SJCRH30 (cell line): ENCODE results near the gene SLC27A4. TPM values are rescaled to one million over a fixed set of nuclear protein-coding genes. Genes with fewer than 3 reads are reported as not detected.

Source experiments
- DNase-seq, 2 experiments: peaks; one replicate each; pipeline ENCODE4 v3.0.0-alpha.2; 2015 to 2020
- H3K27ac ChIP-seq: fragments of 250-450 bp; sonication (Bioruptor Pico); 2 replicates; pipeline ENCODE4 v1.5.1; 2020; ENCODE audit warnings: mild to moderate bottlenecking, moderate library complexity
- H3K27me3 ChIP-seq: fragments of 250-450 bp; sonication (Bioruptor Pico); 2 replicates; pipeline ENCODE4 v1.5.1; 2020; ENCODE audit warnings: mild to moderate bottlenecking, moderate library complexity
- H3K36me3 ChIP-seq: fragments of 250-450 bp; sonication (Bioruptor Pico); 2 replicates; pipeline ENCODE4 v1.5.1; 2020; ENCODE audit warnings: mild to moderate bottlenecking, moderate library complexity
- H3K4me1 ChIP-seq: fragments of 250-450 bp; sonication (Bioruptor Pico); 2 replicates; pipeline ENCODE4 v1.5.1; 2020; ENCODE audit warnings: mild to moderate bottlenecking, moderate library complexity
- H3K4me3 ChIP-seq: fragments of 250-450 bp; sonication (Bioruptor Pico); 2 replicates; pipeline ENCODE4 v1.5.1; 2020; ENCODE audit warnings: mild to moderate bottlenecking, moderate library complexity
- H3K9me3 ChIP-seq: fragments of 250-450 bp; sonication (Bioruptor Pico); replicated peaks from 2 replicates; pipeline ENCODE4 v1.5.1; 2020; ENCODE audit warnings: mild to moderate bottlenecking, moderate library complexity
- total RNA-seq: library from RNA; depleted of rRNA; stranded (reverse); fragments of >200 nt; shearing (Covaris generic); gene quantifications from 2 replicates; pipeline ENCODE4 v1.2.3, GENCODE V29; 2014; rRNA removed

The SLC27A4 gene
- 27.7 and 28.0 TPM in 2 replicates for total RNA-seq

DNA sequence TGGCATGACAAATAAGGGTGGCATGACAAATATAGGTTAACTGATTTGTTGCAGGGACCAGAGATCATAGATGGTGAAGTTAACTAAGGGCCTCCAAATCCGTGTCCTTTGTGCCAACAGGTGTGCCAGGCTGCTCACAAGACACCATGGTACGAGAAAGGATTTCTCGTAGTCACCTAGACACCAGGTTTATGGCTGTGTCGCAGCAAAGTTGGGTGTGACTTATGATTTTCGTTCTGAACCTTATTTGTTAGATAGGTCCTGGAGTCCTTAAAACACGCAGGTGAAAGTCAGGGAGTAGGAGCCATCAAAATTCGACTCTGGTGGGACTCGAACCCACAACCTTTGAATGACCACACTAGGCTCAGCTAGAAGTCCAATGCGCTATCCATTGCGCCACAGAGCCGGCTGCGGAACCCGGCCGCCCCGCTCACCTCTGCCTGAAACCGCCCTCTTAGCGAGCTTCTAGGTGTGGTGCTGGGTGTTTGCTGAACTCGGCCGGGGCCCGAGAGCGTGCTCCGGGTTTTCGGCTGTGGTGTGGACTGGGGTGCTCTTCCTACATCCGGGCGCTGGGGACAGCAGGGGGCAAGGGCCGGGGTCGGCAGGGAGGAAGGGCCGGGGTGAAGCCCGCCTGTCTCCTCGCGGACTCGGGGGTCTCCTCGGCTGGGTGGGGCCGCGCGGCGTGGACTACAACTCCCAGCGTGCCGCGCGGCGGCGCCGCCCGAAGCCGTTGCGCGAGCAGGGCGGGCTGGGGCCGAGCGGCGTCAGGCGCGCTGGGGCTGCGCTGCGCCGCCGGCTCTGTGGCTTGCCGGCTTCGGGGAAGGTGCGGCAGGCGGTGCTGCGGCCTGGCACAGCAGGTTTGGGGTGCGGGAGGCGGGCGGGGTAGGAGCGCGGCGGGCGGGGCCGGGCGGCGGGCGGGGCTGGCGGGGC lies at the start of gene SLC27A4:
SLC27A4 (plus strand) TSS at position 767 of the 930 bp plus-strand sequence. CDS start 2,606 bp downstream, outside the sequence.
- no peaks in the 10 kb centered on the region for H3K9me3 ChIP-seq
- no peaks in the 10 kb centered on the region; the same call in 1 of the 2 replicates for H3K36me3 ChIP-seq
- H3K4me1 ChIP-seq: no peaks in the 10 kb centered on the region
- H3K4me3 ChIP-seq: peak within 1 kb of the TSS; percentile 86
- H3K27me3 ChIP-seq: no peaks in the 10 kb centered on the region
- peak; percentile 78 to 86 for DNase-seq
- no peak within 1 kb of the TSS for H3K27ac ChIP-seq

DNA sequence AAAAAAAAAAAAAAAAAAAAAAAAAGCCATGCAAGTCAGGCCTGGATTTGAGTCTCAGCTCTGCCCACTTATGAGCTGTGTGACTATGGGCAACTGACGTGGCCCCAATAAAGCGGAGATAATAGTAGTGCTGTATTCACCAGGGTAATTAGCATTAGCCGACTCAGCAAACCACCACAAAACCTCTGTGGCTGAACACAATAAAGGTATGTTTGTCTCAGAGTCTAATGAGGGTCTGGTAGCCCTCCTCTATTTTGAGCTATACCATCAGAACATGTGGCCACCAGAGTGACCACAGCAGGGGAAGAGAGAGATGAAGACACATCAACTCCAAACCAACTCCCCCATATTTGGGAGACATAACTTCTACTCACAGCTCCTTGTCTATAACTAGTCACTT lies 48.3 kb upstream of the SLC27A4 start:
- H3K36me3 ChIP-seq: no peaks in the 10 kb centered on the region
- H3K4me3 ChIP-seq: no peak overlapping the region
- no peaks in the 10 kb centered on the region for H3K9me3 ChIP-seq
- H3K27ac ChIP-seq: no peak overlapping the region
- no peak for DNase-seq
- H3K4me1 ChIP-seq: peaks cover 24% of the 10 kb centered on the region
- no peaks in the 10 kb centered on the region for H3K27me3 ChIP-seq

DNA sequence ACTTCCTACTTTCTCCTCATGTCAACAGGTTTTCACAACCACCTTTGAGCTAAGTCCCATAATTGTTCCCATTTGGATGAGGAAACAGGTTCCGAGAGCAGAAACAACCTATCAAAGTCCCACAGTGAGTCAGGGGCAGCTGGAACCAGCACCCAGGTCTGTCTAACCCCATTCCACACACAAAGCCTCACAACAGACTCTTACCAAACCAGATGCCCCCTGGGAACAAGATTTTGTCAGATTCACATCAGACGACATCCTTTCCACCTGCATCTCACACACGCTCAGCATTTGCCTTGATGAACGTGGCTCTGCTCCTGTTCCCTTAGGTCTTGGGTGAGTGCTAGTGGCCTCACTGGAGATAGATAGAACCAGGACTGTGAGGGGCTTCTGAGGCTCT lies 47.2 kb upstream of the SLC27A4 start:
- H3K27ac ChIP-seq: no peak overlapping the region
- H3K27me3 ChIP-seq: no peaks in the 10 kb centered on the region
- H3K36me3 ChIP-seq: no peaks in the 10 kb centered on the region
- no peak overlapping the region for H3K4me3 ChIP-seq
- peaks cover 21% of the 10 kb centered on the region for H3K4me1 ChIP-seq
- no peaks in the 10 kb centered on the region for H3K9me3 ChIP-seq
- no peak for DNase-seq

DNA sequence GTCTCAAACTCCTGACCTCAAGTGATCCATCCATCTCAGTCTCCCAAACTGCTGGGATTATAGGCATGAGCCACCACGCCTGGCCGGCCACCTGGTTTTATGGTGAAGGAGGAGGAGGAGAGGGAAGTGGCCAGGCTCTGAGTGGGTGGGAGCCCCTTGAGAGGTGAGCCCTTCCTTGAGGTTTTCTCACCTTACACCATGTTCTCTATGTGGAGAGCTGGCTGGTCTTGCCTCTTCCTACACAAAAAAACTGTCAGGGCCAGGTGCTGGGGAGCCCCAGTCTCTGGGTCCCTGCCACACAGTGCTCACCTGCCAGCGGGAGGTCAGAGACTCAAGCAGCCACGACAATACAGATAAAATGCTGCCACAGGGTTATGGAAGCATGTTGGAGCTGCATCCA lies 46.2 kb upstream of the SLC27A4 start:
- H3K36me3 ChIP-seq: no peaks in the 10 kb centered on the region
- no peak overlapping the region for H3K4me3 ChIP-seq
- no peaks in the 10 kb centered on the region for H3K9me3 ChIP-seq
- peaks cover 19% of the 10 kb centered on the region for H3K4me1 ChIP-seq
- H3K27me3 ChIP-seq: no peaks in the 10 kb centered on the region
- no peak overlapping the region for H3K27ac ChIP-seq
- no peak for DNase-seq

- no peak for DNase-seq
- no peak overlapping the region for H3K4me3 ChIP-seq
- no peaks in the 10 kb centered on the region for H3K36me3 ChIP-seq
- no peaks in the 10 kb centered on the region for H3K9me3 ChIP-seq
- H3K27ac ChIP-seq: no peak overlapping the region
- H3K4me1 ChIP-seq: peaks cover 19% of the 10 kb centered on the region
- no peaks in the 10 kb centered on the region for H3K27me3 ChIP-seq
Measured at GRCh38 chr9:128296340-128297220, 43.7 kb upstream of the SLC27A4 start.

DNA sequence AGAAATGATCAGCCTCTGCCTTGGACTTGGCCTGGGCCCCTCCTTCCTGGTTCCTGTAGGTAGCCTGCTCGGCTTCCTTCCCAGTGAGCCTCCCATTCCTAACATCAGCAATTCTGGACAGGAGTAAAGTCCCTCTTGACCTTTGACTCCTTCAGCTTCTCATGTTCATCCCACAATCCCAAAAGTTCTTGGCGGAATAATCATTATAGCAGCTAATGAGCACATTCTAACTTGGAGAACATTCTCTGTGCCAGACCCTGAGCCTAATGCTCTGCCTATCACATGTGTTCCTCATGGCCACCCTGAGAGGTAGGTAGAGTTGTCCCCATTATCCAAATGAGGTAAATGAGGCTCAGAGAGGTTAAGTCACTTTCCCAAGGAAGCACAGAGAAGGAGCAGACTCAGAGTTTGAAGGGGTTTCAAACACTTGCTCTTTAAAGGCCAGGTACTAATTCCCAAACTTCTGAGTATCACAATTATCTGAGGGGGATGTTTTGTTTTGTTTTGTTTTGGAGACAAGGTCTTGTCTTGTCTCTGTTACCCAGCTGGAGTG lies 43.0 kb upstream of the SLC27A4 start:
- no peak for DNase-seq
- Histone ChIP-seq H3K4me1 (peaks cover 19% of the 10 kb centered on the region), H3K4me3 (no peak overlapping the region), H3K27me3 (no peaks in the 10 kb centered on the region), H3K9me3 (no peaks in the 10 kb centered on the region), H3K27ac (no peak overlapping the region), H3K36me3 (no peaks in the 10 kb centered on the region)

- Histone ChIP-seq H3K27me3 (no peaks in the 10 kb centered on the region), H3K9me3 (no peaks in the 10 kb centered on the region), H3K27ac (no peak overlapping the region), H3K4me1 (peaks cover 19% of the 10 kb centered on the region), H3K36me3 (no peaks in the 10 kb centered on the region), H3K4me3 (no peak overlapping the region)
- no peak for DNase-seq
Measured at GRCh38 chr9:128298535-128299482, 41.5 kb upstream of the SLC27A4 start.

- peaks cover 12% of the 10 kb centered on the region for H3K36me3 ChIP-seq
- DNase-seq: no peak
- H3K4me1 ChIP-seq: no peaks in the 10 kb centered on the region
- no peak overlapping the region for H3K4me3 ChIP-seq
- no peaks in the 10 kb centered on the region for H3K27me3 ChIP-seq
- no peaks in the 10 kb centered on the region for H3K9me3 ChIP-seq
- H3K27ac ChIP-seq: no peak overlapping the region
Measured at GRCh38 chr9:128304136-128304970, 36.0 kb upstream of the SLC27A4 start.

- Histone ChIP-seq H3K4me3 (no peak overlapping the region), H3K36me3 (peaks cover 18% of the 10 kb centered on the region), H3K27ac (no peak overlapping the region), H3K9me3 (no peaks in the 10 kb centered on the region), H3K27me3 (no peaks in the 10 kb centered on the region), H3K4me1 (no peaks in the 10 kb centered on the region)
- DNase-seq: no peak
Measured at GRCh38 chr9:128304971-128305288, 35.4 kb upstream of the SLC27A4 start.

GRCh38 chr9:128309551-128309950 lies 30.8 kb upstream of the SLC27A4 start:
- Histone ChIP-seq H3K4me1 (no peaks in the 10 kb centered on the region), H3K27me3 (no peaks in the 10 kb centered on the region), H3K9me3 (no peaks in the 10 kb centered on the region), H3K27ac (no peak overlapping the region), H3K4me3 (no peak overlapping the region), H3K36me3 (peaks cover 38% of the 10 kb centered on the region)
- DNase-seq: no peak

- H3K36me3 ChIP-seq: peaks cover 47% of the 10 kb centered on the region
- H3K9me3 ChIP-seq: no peaks in the 10 kb centered on the region
- no peak overlapping the region for H3K4me3 ChIP-seq
- H3K27me3 ChIP-seq: no peaks in the 10 kb centered on the region
- H3K4me1 ChIP-seq: no peaks in the 10 kb centered on the region
- DNase-seq: no peak
- H3K27ac ChIP-seq: no peak overlapping the region
Measured at GRCh38 chr9:128310461-128310860, 29.9 kb upstream of the SLC27A4 start.

DNA sequence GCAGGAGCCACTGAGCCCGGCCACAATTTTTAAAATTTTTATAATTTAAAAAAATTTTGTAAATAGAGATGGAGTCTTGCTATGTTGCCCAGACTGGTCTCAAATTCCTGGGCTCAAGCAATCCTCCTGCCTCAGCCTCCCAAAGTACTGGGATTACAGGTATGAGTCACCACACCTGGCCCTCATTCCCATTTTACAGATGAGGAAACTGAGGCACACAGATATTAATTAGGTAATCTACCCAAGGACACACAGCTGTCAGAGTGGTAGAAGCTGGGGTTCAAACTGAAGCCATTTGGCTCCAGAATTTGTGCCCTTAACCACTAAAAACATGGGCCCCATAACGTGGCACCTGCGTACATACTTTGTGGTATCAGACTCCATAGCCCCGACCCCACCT lies 25.6 kb upstream of the SLC27A4 start:
- H3K9me3 ChIP-seq: no peaks in the 10 kb centered on the region
- H3K36me3 ChIP-seq: peaks cover 53% of the 10 kb centered on the region
- no peak overlapping the region for H3K27ac ChIP-seq
- H3K27me3 ChIP-seq: no peaks in the 10 kb centered on the region
- H3K4me3 ChIP-seq: no peak overlapping the region
- H3K4me1 ChIP-seq: no peaks in the 10 kb centered on the region
- DNase-seq: no peak

- H3K27me3 ChIP-seq: no peaks in the 10 kb centered on the region
- no peaks in the 10 kb centered on the region for H3K4me1 ChIP-seq
- H3K9me3 ChIP-seq: no peaks in the 10 kb centered on the region
- peaks cover 35% of the 10 kb centered on the region for H3K36me3 ChIP-seq
- H3K27ac ChIP-seq: no peak overlapping the region
- no peak for DNase-seq
- H3K4me3 ChIP-seq: no peak overlapping the region
Measured at GRCh38 chr9:128316421-128316820, 23.9 kb upstream of the SLC27A4 start.
